G401 (cell line): ENCODE results near the gene MYD88. TPM values are rescaled to one million over a fixed set of nuclear protein-coding genes. Genes with fewer than 3 reads are reported as not detected.
A peak's percentile ranks its signal among the peaks of the same experiment; 100 is the strongest.

ENCODE experiments used
- DNase-seq: peaks from one replicate; pipeline ENCODE4 v3.0.0-alpha.2; 2015; ENCODE audit warnings: low spot score
- in situ Hi-C: cut with HindIII; loops from 2 replicates; pipeline ENCODE4 v1.10.0; 2016; ENCODE audit warnings: low sequenced_read_pairs, mixed read lengths
- total RNA-seq: library from RNA; depleted of rRNA; stranded (reverse); fragments of >200 nt; shearing (Covaris generic); gene quantifications from 2 replicates; pipeline ENCODE4 v1.2.3, GENCODE V29; 2014

The MYD88 gene
- total RNA-seq, 1 experiment from 2014 or later: not detected

GRCh38 chr3:38111201-38111600 lies 27.3 kb upstream of the MYD88 start:
- in situ Hi-C loops: no loop called here

GRCh38 chr3:38111696-38112377 lies 26.6 kb upstream of the MYD88 start:
- no peak for DNase-seq
- in situ Hi-C loops: no loop called here

More at GRCh38 chr3:38111201-38111600, 27.3 kb upstream of the MYD88 start:
- DNase-seq: no peak

GRCh38 chr3:38112378-38112761 lies 26.1 kb upstream of the MYD88 start:
- in situ Hi-C loops: no loop called here
- no peak for DNase-seq

DNA sequence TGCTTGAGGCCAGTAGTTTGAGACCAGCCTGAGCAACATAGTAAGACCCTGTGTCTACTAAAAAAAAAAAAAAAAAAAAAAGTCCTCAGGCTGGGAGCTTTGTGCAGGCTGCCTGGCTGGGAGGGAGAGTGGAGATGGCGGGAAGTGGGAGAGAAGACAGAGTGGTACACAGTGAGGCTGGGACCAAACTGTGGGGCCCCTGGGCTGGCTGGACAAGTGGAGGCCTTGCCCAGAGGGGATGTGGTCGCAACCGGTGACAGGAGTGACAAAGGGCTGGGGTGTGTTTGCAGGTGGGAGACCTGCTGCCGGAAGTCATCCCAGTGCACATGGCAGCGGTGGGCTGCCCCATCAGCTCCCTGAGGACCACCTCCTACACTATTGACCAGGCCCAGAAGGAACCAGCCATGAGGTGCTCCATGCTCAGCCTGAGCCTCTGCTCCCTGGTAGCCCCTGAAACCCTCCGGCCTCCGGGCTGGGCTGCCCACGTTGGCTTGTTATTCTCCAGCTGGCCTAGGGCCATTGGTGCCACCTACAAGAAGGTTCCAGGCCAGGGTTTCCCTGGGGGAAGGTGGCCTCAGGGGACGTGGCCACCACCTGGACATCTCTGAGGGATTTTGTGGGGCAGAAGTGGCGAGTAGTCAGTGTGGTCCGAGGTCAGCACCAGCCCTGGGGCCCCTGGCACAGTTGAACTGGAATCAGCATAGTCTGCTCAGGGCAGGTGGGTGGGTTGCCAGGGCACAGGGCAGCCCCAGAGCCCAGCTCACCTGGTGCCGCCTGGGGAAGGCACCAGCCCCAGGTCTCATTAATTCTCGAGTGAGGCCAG lies 24.2 kb upstream of the MYD88 start:
- in situ Hi-C loops: no loop called here

DNA sequence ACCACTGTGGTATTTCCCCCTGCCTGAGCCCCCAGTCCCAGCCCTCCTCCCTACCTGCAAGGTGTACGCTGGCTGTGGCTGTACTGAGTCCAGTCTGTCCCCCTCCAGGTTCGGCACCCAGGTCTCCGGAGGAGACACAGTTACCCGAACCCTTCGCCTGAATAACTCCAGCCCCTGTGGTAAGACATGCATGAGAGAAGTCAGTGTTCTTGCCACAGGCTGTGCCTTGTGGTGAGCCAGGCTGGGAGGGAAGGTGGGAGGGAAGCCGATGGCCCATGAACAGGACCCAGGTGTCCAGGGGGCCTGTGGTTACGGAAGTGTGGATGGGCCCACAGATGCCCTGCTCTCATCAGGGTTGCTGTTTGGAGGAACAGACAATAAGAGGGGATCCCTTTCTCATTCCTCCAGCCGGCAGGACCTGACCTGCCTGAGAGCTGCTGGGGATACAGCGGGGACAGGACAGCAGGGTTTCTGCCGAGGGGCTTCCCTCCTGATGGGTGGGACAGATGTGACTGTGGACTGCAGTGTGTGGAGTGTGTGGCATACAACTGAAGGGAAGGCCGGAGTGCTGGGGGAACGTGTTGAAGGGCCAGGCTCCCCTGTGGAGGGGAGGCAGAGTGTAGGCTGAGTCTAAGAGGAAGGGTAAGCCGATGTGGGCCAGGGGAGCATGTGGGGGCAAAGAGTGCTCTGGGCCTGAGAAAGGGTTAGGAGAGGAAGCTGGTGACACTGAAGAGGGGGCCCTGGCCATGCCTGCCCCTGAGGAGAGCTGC lies 23.4 kb upstream of the MYD88 start:
- in situ Hi-C loops: no loop called here
- no peak for DNase-seq

More for the DNA sequence above, 24.2 kb upstream of the MYD88 start:
- no peak for DNase-seq

DNA sequence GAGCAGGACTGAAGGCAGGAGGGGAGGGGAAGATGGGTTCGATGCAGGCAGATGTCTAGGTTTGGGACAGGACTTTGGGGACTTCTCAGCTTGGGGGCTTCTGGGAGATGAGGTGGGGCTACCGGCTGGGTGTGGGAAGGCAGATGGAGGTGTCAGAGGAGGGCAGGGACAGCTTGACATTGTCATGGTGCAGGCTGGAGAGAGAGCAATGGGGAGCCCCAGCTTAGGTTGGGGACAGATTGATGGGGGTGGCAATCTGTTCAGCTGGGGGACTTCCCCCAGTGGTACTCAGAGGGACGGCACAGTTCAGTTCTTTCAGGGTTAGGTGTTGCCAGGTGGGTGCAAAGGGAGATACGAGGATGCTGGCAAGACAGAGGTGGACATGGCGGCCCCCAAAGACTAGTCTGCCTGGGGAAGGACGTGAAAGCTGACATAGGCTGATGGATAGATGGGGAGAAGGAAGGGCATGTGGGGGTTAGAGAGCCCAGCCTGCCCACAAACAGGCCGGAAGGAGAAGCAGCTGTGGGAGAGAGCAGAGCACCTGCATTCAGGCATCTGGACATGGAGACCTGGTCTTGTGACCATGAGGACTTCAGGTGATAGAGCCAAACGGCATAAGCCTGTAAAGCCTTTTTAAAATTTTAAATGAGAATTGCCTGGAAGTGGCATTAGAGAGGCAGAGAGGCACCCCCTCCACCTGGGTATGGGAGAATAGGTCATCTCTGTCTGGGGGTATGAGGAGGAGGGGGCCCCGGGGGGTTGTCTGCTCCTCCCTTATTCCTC lies 22.6 kb upstream of the MYD88 start:
- DNase-seq: no peak
- in situ Hi-C loops: no loop called here

DNA sequence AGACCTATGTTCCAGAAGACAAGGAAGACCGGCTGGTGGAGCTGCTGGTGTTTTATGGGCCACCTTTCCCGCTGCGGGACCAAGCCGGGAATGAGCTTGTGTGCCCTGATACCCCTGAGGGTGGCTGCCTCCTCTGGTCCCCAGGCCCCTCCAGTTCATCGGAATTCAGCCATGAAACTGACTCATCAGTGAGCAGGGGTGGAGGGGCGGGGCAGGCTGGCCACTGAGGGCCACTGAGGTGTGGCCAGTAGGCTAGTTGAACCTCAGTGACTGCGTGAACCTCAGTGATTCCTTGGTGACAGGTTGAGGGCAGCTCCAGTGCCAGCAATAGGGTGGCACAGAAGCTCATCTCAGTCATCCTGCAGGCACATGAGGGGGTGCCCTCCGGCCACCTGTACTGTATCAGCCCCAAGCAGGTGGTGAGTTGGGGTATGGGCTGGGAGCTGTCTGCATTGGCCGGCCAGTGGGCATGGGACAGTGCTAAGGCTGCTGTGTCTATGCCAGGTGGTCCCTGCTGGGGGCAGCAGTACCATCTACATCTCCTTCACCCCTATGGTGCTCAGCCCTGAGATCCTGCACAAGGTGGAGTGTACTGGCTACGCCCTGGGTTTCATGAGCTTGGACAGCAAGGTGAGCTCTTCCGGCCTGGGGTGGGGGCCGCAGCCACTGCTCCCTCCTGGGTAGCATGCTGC lies 21.8 kb upstream of the MYD88 start:
- no peak for DNase-seq
- in situ Hi-C loops: no loop called here

GRCh38 chr3:38117163-38117716 lies 21.2 kb upstream of the MYD88 start:
- in situ Hi-C loops: no loop called here
- peak; percentile 60 for DNase-seq

GRCh38 chr3:38117748-38118420 lies 20.6 kb upstream of the MYD88 start:
- DNase-seq: peak; percentile 46
- in situ Hi-C loops: no loop called here

DNA sequence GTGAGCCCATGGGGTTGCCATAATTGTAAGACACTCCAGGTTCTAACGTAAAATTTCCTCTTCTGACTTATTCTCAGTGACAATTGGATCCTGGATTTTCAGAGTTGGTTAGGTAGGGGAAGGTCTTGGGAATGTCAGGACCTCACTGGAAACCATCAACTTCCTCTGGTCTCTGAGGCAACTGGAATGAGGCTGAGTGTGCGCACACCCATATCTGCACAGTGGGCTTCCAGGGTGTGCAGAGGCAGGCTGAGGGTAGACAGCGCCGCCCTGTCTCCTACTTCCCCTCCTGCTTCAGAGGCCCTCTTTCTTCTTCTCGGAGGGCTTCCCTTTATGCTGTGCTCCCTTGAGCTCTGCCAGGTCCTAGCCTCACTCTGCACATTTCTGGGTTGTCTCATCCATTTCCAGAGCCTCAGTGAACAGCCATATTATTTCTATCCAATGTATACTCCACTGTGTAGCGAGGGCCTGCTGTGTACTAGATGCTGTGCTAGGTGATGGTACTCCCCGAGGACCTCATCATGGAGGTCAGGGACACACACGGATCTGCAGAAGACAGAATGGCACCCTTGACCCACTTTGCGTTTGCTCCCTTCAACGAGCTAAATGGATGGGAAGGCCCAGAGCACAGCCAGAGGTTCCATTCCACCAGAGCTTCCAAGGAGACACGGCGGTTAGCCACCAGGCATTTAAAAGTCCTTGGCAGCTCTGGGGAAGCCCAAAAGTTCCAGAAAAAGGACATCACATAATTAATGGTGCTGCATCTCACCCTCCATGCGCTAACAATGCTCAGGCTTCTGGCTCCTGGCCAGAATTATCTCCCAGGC lies 19.8 kb upstream of the MYD88 start:
- in situ Hi-C loops: no loop called here
- DNase-seq: no peak

DNA sequence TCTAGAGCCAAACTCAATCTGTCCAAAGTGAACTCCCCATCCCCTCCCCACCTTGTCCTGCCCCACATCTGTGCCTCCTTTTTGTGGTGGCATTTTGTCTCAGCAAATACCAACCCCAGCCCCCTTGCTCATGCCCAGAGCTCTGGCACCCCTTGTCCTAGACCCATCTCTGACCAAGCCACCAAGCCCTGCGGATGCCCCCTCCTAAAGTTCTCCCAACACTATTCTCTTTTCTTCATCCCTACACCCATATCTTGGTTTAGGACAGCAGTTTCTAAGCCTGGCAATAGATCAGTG lies 19.3 kb upstream of the MYD88 start:
- in situ Hi-C loops: no loop called here
- DNase-seq: no peak

- in situ Hi-C loops: no loop called here
- DNase-seq: no peak
Observed at GRCh38 chr3:38119821-38120692, 18.4 kb upstream of the MYD88 start.

DNA sequence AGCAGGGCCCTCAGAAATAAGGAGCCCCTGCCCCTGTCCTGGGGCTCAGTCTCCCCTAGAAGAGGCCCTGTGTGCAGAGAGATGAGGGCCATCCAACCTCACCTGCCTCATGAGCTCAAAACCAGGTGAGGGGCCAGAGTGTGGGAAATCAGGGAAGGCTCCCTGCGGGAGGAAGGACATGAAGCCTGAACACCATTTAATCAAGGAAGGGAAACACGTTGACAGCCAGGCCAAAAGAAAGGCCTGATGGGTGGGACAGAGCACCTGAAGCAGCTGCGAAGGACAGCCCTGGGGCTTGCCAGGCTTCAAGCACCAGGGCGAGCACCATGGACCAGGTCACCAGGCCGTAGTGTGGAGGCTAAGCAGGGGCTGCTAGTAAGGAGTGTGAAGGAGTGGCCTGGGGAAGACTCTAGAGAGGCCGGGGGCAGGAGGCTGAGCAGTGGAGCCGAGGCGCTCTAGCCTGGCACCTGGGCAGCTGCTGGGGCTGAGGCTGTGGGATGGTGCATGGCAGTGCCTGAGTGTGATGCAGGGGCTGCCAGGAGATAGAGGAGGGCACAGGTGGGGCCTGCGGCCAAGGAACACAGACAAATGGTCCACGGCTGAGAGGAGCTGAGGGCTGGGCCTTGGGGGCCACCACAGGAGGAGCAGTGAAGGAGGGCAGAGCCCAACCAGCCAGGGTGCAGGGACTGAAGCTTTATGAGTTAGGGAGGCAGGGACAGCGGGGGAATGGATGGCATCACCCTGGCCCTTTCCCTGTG lies 17.6 kb upstream of the MYD88 start:
- DNase-seq: no peak
- in situ Hi-C loops: no loop called here

DNA sequence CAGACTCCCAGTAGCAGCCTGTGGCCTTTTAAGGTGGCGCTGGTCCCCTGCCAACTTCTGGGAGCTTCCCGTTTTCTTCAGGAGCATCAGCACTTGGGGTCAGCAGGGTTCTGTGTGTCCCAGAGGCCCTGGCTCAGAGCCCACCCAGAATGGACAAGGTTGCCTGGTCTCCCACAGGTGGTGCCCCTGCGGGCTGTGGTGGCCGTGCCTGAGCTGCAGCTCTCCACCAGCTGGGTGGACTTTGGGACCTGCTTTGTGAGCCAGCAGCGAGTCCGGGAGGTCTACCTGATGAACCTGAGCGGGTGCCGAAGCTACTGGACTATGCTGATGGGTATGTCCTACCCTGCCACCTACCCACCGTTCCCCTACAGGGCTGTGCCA lies 17.0 kb upstream of the MYD88 start:
- in situ Hi-C loops: no loop called here

DNA sequence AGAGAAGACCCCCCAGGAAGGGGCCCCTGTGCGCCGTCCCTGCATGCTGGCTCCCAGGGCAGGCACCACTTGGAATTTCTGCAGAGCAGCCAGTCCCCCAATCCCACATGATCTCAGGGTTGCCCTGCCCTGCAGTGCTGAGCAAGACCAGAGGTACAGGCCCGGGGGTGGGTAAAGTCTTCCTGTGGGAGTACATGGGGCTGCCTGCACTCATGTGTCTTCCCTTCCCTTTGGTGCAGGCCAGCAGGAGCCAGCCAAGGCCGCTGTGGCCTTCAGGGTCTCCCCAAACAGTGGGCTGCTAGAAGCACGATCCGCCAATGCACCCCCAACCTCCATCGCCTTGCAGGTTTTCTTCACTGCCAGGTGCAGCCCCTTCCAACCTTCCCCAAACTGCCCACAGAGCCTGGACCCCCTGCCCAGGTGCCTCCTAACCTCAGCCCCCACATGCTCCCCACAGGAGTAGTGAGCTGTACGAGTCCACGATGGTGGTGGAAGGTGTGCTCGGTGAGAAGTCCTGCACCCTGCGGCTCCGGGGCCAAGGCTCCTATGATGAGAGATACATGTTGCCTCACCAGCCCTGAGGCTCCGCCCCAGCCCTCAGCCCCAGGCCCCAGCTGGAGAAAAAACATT lies 16.5 kb upstream of the MYD88 start:
- DNase-seq: no peak
- in situ Hi-C loops: no loop called here

More for the DNA sequence above, 17.0 kb upstream of the MYD88 start:
- DNase-seq: peak; percentile 37
